HG03095 (cell line): ENCODE measurements around the gene SCGB1D4.
"Not testable (repeated sequence)": the region's sequence is repeated elsewhere in the genome, so short reads cannot be mapped to it uniquely, and the experiment has no call there.

Experiments
- ATAC-seq: cut with Tn5 transposase; IDR thresholded peaks from one replicate; pipeline ENCODE4 v1.9.1; 2021; ENCODE audit warnings: moderate library complexity; ENCODE audit not compliant: unreplicated experiment

SCGB1D4 gene, protein sequence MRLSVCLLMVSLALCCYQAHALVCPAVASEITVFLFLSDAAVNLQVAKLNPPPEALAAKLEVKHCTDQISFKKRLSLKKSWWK

DNA sequence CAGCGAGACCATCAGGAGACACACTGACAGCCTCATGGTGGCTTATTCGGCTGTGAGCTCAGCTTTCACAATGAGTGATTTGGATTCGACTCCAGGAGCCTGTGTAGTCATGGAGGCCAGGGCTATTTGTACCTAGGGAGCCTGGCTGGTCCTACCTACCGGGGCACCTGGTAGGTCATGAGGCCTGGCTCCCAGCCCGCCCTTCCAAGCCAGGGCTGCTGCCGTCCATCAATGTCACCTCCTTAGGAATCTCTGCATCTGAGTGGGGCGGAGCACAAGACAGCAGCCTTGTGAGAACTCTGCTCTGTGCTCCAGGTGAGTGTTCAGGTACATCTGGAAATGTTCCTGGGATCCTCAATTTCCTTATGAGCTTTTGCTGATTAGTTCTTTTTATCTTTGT lies at the start of gene SCGB1D4:
TSS of gene SCGB1D4 (minus strand) at position 101 of the 400 bp plus-strand sequence. CDS start at position 36, 65 bp downstream.
- no peak for ATAC-seq

GRCh38 chr11:62345861-62346260 lies 47.0 kb upstream of the SCGB1D4 start:
- ATAC-seq = no peak

- ATAC-seq = no peak
These were observed 45.3 kb upstream of the SCGB1D4 start for GRCh38 chr11:62344210-62344609.

DNA sequence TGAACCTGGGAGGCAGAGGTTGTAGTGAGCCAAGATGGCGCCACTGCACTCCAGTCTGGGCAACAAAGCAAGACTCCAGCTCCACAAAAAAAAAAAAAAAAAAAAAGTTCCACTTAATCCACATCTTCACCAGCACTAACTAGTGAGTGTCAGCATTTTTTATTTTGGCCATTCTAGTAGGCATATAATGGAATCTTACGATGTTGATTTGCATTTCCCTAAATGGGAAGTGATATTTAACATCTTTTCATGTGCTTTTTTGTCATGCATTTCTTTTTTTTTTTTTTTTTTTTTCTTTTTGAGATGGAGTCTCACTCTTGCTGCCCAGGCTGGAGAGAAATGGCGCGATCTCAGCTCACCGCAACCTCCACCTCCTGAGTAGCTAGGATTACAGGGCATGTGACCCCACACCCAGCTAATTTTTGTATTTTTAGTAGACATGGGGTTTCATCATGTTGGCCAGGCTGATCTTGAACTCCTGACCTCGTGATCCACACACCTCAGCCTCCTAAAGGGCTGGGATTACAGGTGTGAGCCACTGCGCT lies 44.8 kb upstream of the SCGB1D4 start:
- ATAC-seq = not testable (repeated sequence)

DNA sequence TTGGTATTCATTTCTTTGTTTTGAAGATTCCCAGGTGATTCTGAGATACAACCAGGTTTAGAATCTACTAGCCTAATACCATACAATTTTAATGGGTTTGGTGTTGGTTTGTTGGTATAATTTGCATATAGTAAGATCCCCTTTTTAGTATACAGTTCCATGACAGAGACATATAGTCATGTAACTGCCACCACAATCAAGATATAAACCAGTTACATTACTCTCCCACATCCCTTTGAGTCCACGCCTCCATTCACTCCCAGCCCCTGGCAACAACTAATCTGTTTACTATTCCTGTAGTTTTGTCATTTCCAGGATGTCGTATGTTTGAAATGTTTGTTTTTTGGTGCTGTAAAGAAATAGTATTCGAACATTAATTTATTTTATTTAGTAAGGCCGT lies 42.7 kb upstream of the SCGB1D4 start:
- ATAC-seq = no peak

DNA sequence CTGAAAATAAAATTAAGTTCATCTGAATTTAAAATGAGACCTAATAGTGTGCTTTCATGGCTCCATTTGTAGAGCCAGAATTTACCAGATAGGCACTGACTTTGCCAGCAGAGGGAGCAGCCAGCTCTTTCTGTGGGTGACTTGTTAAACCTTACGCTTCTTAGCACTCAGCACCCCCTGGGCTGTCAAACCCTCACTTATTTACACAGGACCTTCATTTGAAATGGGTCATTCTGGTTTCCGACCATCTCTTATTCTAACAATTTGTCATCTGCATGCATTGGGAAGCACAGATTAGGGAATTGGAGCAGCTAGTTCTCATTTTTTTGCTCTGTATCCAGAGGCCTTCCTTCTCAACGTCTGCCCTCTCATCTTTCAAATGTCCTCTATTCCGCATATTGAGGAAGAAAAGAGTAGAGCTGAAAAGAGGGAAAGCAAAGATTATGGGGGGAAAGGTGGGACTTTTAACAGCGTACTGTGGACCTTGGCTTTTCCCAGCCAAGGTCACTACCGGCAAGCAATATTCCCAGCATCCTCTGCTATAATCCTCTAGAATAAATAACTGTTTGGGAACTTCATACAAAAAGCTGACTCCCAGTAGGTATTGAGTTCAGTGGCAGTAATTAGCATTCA lies 41.5 kb upstream of the SCGB1D4 start:
- no peak for ATAC-seq

DNA sequence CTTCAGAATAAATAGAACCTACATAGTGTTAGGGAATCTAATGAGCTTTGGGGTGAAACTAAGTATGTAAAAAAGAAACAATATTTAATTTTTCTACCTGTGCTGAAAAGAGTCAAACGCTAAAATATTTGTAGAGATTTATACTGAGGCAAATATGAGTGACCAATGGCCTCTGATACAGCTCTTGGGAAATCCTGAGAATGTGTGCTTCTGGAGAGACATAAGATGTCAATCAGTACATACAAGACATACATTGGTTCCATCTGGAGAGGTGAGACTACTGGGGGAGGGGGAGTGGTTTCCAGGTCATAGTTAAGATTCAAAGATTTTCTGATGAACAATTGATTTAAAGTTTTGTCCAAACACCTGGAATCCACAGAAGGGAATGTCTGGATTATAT lies 39.3 kb upstream of the SCGB1D4 start:
- ATAC-seq = no peak

DNA sequence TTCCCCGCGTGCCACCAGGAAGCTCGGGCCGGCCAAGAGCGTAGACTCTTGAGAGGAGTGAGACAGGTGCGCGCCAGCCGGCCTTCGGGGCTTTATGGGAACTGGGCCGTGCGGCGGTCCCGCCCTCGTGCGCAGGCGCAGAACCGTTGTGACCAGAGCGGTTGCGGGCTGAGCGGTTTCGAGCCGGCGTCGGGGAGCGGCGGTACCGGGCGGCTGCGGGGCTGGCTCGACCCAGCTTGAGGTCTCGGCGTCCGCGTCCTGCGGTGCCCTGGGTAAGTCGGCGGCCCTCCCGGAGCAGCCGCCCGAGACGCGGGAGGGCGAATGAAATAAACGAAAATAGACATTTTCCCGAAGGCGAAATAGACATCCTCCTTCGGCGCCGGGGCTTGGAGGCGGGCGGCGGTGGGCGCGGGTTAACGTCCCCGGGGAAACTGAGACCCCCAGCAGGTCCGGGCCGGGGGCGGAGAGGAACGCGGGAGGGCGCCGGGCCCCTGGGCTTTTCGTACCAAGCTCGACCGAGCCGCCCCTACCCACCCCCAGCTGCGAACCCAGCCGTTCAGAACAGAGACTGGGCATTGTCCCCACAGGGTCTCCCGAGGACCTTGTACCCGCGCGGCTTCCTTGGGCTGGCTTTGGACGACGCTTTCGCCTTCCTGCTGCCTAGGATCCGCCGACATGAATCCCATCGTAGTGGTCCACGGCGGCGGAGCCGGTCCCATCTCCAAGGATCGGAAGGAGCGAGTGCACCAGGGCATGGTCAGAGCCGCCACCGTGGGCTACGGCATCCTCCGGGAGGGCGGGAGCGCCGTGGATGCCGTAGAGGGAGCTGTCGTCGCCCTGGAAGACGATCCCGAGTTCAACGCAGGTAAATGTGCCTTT lies 38.7 kb upstream of the SCGB1D4 start, which contains the start of gene ASRGL1:
TSS of gene ASRGL1 (plus strand) at position 146 of the 879 bp plus-strand sequence. CDS start at position 676, 530 bp downstream.
- ATAC-seq = no peak

GRCh38 chr11:62336949-62337302 lies 38.1 kb upstream of the SCGB1D4 start:
- not testable (repeated sequence) for ATAC-seq

- ATAC-seq = no peak
These were observed 34.9 kb upstream of the SCGB1D4 start for GRCh38 chr11:62333768-62334167.

- ATAC-seq = not testable (repeated sequence)
These were observed 32.4 kb upstream of the SCGB1D4 start for GRCh38 chr11:62331264-62331663.

DNA sequence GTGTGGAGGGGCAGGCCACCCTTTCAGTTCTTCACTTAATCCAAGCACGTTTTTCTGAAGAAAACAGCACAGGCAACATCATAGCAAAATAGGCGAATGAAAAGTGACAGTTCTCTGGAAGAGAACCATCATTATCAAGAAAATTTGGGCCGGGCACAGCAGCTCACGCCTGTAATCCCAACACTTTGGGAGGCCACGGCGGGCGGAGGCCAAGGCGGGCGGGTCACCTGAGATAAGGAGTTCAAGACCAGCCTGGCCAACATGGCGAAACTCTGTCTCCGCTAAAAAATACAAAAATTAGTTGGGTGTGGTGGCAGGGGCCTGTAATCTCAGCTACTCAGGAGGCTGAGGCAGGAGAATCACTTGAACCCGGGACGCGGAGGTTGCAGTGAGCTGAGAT lies 28.7 kb upstream of the SCGB1D4 start:
- ATAC-seq = not testable (repeated sequence)

- not testable (repeated sequence) for ATAC-seq
These were observed 27.8 kb upstream of the SCGB1D4 start for GRCh38 chr11:62326719-62327118.

- ATAC-seq = not testable (repeated sequence)
These were observed 26.9 kb upstream of the SCGB1D4 start for GRCh38 chr11:62325781-62326180.

DNA sequence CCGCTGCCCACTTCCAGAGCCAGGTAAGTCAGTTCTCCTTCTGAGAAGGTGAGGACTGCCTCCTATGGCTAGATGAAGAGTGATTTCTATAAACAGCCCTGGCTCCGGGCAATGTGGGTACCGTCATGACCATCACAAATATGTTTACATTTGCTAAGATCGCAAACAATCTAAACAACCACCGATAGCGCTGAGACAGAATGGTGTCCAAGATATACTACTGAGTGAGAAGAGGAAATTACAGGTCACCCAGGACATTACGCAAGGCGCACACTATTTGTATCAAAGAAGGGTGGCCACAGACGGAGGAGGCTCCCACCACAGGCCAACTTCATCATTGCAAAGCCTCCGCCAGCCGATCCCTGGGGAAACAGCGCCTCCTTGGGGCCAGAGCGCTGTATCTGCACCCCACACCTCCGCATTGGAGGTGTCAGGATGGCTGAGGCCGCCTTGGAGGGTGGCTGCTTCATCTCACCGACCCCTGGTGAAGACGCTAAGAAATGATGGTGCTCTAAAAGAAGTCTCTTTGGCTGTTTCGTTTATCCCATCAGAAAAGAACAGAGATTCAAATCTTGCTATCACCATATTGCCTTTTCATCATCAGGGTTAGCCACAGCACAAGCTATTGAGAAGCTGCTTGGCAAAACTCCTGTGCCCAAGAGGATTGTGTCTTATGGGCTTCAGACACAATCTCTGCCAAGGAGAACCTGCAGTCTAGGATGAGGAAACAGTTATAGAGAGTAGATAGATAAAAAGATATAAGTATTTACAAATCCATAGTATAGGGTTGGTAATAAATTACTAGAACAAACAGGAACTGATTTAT lies 26.1 kb upstream of the SCGB1D4 start:
- ATAC-seq = no peak

- ATAC-seq = no peak
These were observed 23.6 kb upstream of the SCGB1D4 start for GRCh38 chr11:62322524-62322923.

- no peak for ATAC-seq
These were observed 16.6 kb upstream of the SCGB1D4 start for GRCh38 chr11:62315431-62315830.

DNA sequence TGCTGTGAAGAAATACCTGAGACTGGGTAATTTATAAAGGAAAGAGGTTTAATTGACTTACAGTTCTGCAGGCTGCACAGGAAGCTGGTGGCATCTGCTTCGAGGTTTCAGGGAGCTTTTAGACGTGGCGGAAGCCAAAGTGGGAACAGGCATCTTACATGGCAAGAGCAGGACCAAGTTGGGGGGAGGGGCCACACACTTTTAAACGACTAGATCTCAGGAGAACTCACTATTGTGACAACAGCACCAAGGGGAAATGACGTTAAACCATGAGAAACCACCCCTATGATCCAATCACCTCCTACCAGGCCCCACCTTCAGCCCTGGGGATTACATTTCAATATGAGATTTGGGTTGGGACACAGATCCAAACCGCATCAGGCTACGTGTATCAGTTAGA lies 11.1 kb upstream of the SCGB1D4 start:
- no peak for ATAC-seq

GRCh38 chr11:62307950-62308349 lies 9.1 kb upstream of the SCGB1D4 start:
- ATAC-seq = no peak

- no peak for ATAC-seq
These were observed 7.4 kb upstream of the SCGB1D4 start for GRCh38 chr11:62306227-62306626.

- no peak for ATAC-seq
These were observed 3.4 kb downstream of the SCGB1D4 start for GRCh38 chr11:62295504-62295903.
